Stimulated activated CD8-positive, alpha-beta memory T cell treated with anti-CD3 and anti-CD28 coated beads, Interleukin-12 subunit alpha, Interleukin-12 subunit beta, amount 100 ng/mL, for 1 hour (primary cell): ENCODE measurements around the gene ST8SIA5.

Source experiments
- DNase-seq: peaks from one replicate; pipeline ENCODE4 v3.0.0-alpha.2; 2020; ENCODE audit warnings: low read depth

The ST8SIA5 gene

DNA sequence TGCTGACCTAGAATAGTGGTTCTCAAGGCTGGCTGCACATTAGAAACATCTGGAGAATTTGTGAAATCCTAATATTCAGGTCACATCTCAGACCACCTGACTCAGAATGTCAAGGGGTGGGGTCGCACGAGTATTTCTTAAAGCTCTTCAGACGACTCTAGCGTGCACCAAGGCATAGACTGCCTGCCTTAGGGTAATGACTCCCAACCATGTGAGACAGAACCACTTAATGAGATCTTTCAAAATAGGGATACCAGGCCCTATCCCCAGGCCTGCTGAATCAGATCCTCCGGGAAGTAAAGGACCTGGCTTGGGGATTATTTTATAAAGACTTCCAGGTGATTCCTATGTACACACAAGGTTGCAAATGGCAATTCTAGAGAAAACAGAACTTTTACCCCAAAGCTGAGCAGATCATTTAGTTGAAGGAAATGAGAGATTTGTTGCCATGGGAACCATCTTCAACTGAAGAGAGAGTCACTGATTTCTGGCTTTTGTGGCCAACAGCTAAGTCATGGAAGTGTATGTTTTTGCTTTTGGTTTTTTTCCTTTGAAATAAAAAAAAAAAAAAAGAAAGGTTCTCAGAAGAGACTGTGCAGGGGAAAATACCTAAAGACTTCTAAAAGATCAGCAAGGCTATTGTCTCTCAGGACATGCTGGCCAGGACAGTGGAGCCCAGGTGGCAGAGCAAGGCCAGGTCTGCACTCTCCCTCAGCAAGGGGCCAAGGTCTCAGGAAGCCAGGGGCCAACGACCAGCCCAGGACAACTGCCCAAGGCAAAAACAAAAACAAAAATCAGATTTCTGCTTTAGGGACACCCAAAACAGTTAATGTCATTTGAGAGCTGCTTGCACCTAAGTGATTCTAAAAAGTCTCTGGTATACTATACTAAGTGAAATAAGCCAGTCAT lies 84.5 kb downstream of the ST8SIA5 start:
- DNase-seq: no peak

DNA sequence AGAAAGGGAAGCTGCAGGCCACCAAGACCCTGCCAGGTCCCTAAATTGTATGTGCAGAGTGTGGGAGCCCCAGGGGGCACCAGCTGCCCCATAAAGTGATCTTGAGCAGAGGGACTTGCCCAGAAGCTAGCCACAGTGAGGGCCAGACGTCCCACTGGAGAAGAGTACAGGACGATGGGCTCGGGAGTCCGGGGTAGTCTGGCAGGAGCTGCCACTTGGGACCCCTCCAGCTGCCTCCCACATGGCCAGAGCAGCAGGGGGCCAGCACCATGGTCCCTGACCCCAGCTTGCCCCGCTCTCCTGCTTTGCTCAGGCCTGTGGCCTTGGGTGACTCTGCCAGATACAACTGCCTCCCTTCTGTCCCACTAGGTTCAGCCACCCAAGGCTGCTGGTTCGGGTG lies 88.2 kb downstream of the ST8SIA5 start:
- DNase-seq: no peak

DNA sequence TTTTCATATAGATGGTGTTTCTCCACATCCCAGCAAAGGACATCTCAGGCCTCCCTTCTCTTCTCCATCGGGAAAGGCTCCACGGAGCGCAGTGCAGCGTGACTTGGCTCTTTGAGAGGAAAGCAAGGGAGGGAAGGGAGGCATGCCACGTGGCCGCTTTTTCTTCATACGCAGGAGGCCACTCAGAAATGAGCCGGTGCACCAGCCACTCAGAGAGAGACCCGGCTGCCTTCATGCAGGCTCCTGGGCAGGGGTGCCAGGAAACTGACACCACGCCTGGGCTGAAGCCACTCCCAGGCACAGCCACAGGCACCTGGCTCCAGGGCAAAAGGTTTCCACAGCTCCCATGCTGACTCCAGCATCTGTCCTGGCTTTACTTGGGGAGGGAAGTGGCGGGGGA lies 88.7 kb downstream of the ST8SIA5 start:
- no peak for DNase-seq

DNA sequence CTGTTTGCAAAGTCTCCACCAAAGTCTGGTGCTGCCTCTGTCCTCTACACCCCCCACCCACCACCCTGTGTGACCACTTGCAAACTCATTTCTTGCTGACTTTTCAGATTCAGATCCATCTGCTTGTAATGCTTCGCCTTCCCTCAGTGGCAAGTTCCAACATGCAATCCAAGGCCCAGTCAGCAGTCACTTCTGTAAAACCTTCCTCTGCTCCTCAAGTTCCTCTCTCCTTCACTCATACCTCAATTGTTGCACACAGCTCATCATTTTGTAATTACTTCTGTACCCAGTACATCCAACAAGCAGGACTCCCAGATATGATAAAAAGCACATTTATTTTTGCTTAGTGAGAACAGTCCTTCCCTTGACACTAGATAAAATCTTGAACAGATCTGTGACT lies 93.3 kb downstream of the ST8SIA5 start:
- DNase-seq: no peak

DNA sequence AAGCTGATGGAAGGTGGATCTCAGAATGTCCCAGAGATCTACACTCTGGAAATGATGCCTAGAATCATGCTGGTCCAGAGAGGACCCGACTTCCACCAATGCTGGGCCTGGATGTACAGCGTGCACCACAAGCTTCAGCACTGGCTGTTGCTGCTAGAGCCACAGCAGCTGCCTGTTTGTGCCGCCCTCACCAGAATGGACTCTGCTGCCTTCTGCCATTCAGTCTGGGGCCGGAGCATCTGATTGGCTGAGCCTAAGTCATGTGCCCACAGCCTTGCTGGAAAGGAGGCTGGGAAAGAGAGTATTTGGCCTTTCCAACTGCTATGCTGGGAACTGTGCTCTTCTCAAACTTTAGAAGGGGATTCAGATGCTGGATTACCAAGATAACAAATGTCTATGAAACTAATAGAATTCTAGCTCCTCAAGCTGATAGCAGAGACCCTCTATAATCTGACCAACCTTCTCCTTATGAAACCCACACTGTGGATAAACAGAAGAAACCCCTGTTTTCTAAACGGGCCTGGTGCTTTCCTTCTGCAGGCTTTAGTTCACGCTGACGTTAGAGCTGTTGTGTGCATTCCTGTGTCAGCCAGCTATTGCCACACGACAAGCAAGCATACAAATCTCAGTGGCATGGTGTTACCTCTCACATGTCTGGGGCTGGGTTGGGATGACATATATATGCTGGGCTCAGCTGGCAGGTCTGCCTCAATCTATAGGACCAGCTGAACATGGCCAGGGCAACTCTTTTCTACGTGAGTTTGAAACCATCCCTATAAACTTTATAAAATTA lies 95.7 kb downstream of the ST8SIA5 start:
- DNase-seq: no peak

DNA sequence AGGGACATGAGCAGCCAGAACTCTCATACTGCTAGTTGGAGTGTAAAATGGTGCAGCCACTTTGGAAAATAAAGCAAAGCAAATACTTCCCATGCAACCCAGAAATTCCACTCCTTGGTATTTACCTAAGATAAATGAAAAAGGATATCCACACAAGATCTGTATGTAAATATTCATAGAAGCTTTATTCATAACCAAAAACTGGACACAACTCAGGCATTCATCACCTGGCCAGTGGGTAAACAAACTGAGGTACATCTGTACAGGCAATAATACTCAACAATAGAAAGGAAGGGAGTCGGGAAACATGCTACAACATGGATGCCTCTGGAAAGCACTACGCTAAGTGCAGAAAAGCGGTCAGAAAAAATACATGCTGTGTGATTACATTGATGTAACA lies 97.4 kb downstream of the ST8SIA5 start:
- DNase-seq: no peak

DNA sequence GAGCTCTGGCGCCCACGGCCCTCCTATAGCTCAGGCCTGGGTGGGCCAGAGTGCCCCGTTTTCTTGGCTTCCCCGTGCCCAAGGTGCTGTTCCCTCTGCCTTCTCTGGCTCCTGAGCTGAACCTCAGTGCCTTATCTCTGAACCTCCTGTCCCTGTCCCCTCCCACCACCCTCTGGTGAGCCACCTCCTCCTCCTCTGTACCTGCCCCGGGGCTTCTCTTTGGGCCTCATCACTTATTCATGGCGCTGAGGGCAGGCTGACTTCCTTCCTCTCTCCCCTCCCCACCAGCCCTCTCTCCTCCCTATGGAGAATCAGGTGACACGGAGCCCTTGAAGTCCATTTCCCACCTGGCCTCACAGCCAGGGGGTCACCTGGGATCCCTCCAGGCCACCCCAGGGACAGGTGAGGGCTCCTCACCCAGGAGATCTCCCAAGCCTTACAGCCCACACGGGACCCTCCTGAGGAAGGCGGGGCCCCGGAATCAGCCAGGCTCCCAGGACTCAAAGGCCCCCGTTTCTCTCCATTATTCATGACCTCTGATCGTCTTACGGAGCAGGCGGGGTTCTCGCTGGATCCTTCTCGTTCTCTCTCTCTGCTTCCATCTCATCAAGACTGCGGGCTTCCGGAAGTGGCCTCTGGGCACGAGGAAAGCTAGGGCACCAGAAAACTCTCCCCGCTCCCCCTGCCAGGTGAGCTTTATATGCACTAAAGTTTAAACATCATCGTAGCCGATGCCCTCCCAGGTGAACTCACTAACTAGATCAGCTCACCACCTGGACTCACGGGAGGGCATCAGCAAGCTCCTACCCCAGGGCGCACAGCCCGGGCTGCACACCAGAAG lies 99.5 kb downstream of the ST8SIA5 start, which contains the start of gene LOXHD1:
TSS of gene LOXHD1 (minus strand) at position 106 of the 841 bp plus-strand sequence. CDS start 187 bp downstream, outside the sequence.
- DNase-seq: no peak

DNA sequence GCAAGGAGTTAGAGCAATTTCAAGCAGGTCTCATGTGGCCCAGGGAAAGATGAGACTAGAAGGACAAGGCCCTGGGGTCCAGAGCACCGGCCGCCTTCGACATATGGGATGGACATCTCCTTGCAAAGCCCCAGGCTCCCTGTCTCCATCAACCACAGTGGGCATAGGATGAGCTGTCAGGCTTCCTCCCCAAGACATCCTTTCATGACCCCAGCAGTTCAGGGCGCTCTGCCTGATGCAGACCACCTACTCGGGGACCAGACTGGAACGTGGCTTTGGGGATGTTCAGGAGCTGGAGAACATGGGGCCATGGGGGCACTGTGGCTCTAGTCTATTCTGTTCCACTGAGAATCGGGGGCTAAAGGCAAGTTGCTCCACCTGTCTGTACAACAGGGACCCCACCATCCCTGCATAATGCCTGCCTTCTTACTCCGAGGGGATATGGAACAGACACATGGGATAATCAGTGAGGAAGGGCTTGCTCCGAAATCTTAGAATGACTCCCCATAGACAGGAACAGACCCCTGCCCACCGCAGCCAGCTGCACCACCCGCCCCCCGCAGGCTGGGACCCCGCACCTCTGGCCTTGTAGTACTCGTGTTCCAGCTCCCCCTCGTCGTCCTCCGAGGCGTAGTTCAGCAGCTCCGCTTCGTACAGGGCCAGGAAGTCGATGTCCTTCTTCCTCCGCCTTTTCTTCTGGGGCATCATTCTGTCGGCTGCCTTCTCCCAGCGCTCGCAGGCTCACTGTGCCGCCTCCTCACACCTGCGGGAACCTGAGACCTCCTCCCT lies 100.3 kb downstream of the ST8SIA5 start:
- DNase-seq: no peak

DNA sequence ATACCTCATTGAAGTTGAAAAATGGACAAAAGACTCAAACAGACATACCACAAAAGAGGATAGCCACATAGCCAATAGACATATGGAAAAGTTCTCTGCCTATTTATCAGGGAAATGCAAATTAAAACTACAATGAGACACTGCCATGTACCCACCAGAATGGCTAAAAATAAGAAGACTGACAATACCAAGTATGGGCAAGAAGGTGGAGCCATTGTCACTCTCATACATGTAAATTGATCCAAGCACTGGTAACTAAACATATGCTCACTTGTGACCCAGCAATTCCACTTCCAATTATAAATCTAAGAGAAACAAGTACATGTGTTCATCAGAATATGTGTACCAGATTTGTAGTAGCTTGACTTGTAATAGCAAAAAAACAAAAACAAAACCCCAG lies 104.5 kb downstream of the ST8SIA5 start:
- DNase-seq: no peak

DNA sequence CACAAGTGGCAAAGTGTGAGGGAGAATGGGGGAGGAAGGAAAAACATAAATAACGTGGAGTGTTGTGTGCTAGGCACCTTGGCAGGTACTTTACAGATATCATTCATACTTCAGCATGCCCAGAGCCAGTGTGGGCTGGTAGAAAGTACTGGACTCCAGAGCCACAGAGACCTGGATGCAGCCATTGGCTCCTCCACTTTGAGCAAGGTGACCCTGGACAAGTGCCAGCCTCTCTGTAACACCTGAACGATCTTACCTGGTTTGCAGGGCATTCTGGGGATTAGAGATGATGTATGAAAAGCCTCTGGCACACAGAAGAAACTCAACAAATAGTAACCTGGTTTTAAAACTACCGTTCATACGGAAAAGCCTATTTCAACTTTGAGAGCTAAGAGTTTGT lies 106.2 kb downstream of the ST8SIA5 start:
- DNase-seq: no peak

DNA sequence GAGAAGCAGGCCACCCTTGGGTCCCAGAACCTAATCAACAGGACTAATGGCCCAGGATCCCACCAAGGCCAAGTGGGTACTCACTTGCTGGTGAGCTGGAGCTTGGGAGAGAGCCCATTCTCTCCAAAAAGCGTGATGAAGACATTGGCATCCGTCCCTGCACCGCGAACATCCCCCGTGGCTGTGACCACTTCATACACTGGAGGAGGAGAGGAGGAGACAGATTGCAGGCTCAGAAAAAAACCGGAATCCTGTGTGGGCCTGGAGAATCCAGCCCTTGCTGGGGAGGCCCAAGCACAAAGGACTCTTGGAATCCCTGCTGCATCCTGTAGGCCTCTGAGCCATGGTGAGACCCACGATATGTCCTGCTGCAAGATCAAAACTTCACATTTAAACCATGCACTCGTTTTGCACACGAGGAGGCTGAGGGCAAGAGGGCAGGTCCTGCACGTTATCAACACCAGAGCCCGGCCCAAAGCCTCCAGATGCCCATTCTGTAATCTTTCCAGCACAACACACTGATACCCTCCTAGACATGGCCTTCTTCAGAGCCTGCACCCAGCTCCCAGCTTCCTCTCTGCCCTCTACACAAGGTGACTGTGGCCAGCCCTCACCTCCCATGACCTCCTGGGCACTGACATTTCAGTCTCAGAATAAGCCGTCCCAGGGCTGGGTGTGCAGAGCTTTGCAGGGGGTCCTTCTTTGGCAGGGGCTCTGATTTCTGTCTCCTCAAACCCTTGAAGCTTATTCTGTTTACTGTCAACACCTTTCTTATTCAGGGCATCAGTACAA lies 107.6 kb downstream of the ST8SIA5 start:
- no peak for DNase-seq

DNA sequence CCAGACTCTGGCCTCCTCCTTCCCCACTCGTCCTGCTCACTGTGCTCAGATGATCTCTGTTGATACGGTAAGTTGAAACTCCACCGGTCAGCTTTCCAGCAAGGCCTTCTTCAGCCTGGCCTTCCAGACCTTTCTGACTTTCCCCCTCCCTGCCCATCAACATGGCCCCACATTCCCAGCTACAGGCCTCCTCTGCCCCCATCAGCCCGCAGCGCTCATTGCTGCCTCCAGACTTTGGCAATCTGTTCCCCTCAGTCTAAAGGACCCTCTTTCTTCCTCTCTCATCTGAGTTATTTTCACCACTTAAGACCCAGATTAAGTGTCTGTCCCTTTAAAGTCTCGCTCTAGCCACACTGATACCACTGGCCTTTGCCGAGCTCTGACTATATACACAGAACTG lies 110.4 kb downstream of the ST8SIA5 start:
- no peak for DNase-seq

DNA sequence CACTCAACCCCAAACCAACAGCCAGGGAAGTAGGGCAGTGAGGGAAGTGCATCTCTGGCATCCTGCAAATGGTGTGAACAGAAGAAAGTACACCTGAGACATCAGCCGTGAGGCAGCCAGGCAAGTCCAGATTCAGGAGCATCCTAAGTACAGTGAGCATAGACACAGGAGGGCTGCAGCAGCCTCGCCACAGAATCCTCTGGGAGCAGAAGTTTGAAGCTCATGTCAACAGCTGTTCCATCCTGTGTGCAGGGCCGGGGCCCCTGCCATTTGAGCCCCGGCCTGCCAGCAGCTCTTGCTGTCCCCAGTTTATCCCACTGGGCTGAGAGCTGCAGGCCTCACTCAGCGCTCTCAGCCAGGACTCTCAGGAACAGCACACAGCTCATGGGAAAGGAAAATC lies 114.3 kb downstream of the ST8SIA5 start:
- no peak for DNase-seq

DNA sequence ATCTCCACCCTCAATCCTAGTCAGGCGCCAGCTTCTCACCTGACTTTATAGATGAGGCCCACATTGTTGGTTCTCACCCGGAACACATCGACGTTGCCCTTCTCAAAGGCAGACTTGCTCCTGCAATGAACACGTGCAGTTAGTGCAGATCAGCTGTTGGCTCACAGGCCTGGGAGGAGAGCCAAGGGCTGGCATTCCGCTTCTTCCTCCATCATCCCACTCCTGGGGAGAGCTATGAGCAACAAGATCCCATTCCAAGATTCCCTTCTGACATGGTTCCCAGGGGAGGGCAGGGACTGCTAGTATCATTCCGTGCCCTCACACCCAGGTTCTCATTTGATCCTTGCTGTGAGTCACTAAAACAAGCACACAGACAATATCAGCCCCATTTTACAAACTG lies 114.9 kb downstream of the ST8SIA5 start:
- no peak for DNase-seq

DNA sequence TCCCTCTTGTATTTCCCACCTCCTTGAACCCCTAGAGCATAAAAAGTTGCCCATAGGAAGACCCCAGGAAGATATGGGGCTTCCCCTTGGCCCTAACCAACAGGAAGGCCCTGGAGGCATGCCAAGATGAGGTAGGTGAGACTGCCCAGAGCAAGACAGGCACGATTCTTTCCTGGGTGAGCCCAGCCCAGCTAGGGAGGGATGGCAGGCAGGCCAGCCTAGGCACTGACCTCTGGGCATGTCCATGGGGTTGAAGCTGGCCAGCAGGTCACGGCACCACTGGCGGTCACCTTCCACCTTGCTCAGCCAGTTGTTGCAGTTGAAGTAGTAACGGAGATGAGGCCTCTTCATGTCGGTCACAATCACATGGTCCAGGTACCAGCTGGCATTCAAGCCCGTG lies 117.5 kb downstream of the ST8SIA5 start:
- no peak for DNase-seq

DNA sequence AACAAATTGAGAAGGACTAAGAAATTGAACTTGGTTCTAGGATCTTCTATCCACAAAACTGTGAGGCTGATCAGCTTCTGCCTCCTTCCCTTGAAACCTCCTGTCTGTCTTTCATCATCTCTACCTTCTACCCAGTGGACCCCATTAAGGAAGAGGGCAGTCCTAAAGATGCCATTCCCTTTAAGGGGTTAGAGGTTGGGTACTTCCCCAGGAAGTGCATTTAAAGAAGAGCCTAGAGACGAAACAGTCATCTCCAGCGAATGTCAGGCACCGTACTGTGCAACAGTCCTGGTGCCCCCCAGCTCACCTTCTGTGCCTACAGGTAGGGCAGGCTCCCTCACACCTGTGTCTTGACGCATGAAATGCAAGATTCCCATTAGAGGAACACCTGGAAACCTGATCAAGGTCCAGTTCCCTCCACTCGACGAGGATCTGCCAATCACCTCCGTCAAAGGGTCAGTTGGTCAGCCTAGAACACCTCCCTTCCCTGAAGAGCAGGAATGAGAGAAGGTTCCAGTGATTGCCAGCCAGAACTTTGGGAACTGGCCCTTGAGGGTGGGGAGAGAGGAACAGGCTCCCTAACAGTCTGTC lies 120.7 kb downstream of the ST8SIA5 start:
- no peak for DNase-seq

DNA sequence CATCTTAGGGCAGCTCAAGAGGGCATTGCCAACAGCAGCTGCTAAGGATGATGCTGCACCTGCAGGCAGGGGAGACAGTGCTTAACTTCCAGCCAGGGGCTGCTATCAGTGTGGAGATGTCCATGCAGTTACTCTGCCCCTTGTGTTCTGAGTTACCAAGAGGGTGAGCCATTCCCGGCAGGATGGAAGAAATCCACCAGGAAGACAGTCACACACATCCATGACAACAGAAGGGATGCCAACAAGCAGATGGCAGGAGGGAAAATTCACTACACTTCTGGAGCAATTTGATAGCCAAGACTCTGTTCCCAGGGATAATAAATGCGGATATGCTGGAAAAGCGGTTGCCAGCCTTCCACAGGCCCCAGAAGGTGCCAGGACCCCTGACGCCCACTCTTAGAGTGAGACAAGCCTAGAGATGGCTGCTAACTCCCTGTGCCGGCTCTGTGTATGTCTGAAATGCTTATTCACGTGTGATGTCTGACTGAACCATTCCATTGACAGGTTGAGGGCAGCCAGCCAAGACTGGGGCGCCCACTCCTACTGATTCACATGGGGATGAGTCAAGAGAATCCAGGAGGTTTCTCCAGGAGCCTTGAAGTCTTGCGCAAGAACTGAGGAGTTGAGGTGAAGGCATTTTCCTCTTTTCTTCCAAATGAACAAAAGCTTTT lies 124.3 kb downstream of the ST8SIA5 start:
- DNase-seq: no peak

DNA sequence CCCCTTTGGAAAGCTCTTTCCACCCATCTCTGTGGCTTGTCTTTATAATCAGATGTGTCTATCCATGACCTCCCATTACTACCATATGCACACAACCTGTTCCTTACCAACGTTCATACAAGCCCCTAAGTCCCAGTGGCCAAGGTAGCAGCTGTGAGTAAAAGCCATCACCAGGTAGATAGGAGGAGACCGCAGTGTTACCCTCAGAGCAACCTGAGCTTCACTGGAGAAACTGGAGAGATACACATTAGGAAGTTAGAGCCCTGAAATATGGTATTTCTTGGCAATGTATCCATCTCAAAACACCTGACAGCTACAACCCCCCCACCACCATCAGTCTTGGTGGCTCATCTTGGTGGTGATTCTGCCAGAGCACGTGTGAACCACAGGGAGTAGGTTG lies 125.9 kb downstream of the ST8SIA5 start:
- DNase-seq: no peak

DNA sequence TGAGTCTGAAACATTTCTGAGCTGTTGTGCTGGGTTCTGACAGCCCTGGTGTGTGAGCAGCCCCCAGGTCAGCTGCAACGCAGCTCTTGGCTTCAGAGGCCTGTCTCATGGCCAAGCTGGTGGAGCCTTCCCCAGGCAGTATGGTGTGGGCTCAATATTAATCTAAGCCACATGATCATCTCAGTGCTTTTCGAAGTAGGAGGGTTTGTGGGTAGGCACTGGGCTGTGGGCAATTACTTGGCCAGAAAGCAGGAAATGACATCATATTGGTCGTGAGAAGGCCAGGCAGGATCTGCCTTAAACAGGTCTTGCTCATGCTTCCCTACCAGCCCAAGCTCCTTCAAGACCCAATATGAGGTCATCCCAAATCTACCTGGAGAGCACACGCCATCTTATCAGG lies 126.7 kb downstream of the ST8SIA5 start:
- no peak for DNase-seq

DNA sequence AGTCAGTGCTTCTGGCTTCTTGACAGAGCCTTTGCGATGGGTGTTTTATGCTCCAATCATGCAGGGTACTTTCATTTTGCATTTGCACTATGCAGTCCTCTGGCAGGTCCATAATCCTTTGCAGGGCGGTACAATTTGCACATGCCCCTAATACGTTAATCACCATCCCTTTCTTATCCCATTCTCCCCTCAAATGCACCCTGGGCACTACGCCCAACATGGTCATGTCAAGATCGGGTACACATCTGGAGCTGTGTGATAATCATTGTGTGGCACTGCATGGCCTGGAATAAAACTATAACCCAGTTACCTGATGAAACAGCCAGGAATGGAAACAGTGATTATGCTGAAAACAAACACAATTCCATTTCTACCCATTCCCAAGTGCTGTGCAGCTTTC lies 127.5 kb downstream of the ST8SIA5 start:
- no peak for DNase-seq
